ENCODE data around the gene TOR1AIP2. TPM values are rescaled to one million over a fixed set of nuclear protein-coding genes. Genes with fewer than 3 reads are reported as not detected.

The TOR1AIP2 gene
- total and polyA plus RNA-seq, 10 of the 15 experiments (the other 5 are each of a cell fraction or from before 2014, with no cell fraction given), result 5.3 to 38.9 (median 15.4) TPM

DNA sequence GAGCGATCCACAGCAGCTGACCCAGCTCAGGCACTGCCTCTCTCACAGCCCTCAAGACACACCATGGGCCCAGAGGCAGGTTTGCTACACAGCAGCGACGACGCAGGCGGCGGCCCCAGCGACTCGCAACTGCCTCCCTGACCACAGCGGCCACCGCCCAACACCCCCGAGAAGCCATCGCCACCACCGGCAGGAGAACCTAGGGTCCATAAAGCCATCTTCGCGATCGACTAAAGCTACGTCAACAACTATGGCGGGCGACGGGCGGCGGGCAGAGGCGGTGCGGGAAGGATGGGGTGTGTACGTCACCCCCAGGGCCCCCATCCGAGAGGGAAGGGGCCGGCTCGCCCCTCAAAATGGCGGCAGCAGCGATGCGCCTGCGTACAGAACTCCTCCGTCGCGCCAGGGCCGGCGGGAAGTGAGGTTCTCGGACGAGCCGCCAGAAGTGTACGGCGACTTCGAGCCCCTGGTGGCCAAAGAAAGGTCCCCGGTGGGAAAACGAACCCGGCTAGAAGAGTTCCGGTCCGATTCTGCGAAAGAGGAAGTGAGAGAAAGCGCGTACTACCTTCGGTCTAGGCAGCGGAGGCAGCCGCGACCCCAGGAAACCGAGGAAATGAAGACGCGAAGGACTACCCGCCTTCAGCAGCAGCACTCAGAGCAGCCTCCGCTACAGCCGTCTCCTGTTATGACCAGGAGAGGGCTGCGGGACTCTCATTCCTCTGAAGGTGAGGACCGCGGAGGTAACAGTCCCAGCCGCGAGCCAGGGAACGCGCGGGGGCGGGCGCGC, 4.8 kb upstream of the TOR1AIP2 start, which contains the start of gene TOR1AIP1 (continued):
- TF ChIP-seq FOS (IDR thresholded peaks at IDR 0.05; ENCODE audit: borderline replicate concordance, extremely low read depth, insufficient read length), result no peak
- no peak for TF ChIP-seq PRDM15 (CRISPR knock-in tag; IDR thresholded peaks at IDR 0.05)
- TF ChIP-seq SKIL (IDR thresholded peaks at IDR 0.05; ENCODE audit: low read depth, poor library complexity, severe bottlenecking), result peak; percentile 88
- TF ChIP-seq HDAC6 (IDR thresholded peaks at IDR 0.05; ENCODE audit: unreplicated experiment), result peak; percentile 57
- TF ChIP-seq CREM (IDR thresholded peaks at IDR 0.05; ENCODE audit: low read depth), result peak; percentile 98
- TF ChIP-seq SPI1 (IDR thresholded peaks at IDR 0.05; ENCODE audit: borderline replicate concordance, insufficient read depth, low read depth, low read length), result peak; percentile 99
- TF ChIP-seq, protein P1, sequence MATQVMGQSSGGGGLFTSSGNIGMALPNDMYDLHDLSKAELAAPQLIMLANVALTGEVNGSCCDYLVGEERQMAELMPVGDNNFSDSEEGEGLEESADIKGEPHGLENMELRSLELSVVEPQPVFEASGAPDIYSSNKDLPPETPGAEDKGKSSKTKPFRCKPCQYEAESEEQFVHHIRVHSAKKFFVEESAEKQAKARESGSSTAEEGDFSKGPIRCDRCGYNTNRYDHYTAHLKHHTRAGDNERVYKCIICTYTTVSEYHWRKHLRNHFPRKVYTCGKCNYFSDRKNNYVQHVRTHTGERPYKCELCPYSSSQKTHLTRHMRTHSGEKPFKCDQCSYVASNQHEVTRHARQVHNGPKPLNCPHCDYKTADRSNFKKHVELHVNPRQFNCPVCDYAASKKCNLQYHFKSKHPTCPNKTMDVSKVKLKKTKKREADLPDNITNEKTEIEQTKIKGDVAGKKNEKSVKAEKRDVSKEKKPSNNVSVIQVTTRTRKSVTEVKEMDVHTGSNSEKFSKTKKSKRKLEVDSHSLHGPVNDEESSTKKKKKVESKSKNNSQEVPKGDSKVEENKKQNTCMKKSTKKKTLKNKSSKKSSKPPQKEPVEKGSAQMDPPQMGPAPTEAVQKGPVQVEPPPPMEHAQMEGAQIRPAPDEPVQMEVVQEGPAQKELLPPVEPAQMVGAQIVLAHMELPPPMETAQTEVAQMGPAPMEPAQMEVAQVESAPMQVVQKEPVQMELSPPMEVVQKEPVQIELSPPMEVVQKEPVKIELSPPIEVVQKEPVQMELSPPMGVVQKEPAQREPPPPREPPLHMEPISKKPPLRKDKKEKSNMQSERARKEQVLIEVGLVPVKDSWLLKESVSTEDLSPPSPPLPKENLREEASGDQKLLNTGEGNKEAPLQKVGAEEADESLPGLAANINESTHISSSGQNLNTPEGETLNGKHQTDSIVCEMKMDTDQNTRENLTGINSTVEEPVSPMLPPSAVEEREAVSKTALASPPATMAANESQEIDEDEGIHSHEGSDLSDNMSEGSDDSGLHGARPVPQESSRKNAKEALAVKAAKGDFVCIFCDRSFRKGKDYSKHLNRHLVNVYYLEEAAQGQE (IDR thresholded peaks at IDR 0.05; ENCODE audit: low read depth, low read length), result 0 out of 2 replicates have a peak, but pooled peaks have one; percentile 32
- peak; percentile 98 for TF ChIP-seq DPF2 (IDR thresholded peaks at IDR 0.05)
- TF ChIP-seq TAF1 (IDR thresholded peaks at IDR 0.05; ENCODE audit: borderline replicate concordance, low read depth, low read length), result peak; percentile 2
- peak; percentile 85 for TF ChIP-seq RELB (IDR thresholded peaks at IDR 0.05; ENCODE audit: low read depth)
- TF ChIP-seq, protein P2, sequence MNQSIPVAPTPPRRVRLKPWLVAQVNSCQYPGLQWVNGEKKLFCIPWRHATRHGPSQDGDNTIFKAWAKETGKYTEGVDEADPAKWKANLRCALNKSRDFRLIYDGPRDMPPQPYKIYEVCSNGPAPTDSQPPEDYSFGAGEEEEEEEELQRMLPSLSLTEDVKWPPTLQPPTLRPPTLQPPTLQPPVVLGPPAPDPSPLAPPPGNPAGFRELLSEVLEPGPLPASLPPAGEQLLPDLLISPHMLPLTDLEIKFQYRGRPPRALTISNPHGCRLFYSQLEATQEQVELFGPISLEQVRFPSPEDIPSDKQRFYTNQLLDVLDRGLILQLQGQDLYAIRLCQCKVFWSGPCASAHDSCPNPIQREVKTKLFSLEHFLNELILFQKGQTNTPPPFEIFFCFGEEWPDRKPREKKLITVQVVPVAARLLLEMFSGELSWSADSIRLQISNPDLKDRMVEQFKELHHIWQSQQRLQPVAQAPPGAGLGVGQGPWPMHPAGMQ (IDR thresholded peaks at IDR 0.05; ENCODE audit: borderline replicate concordance), result peak; percentile 47; the same call in 1 of the 2 replicates
- TF ChIP-seq NR2C1 (IDR thresholded peaks at IDR 0.05), result peak; percentile 88
